Caco-2 (cell line): ENCODE data around the gene UGT1A6. TPM values are rescaled to one million over a fixed set of nuclear protein-coding genes. Genes with fewer than 3 reads are reported as not detected.
"Not testable (repeated sequence)": the region's sequence is repeated elsewhere in the genome, so short reads cannot be mapped to it uniquely, and the experiment has no call there.

Source experiments
- BruUV-seq: library from RNA; stranded (reverse); fragments of 400-500 nt; replicated peaks from 2 replicates; lab custom pipeline; 2021; lab: Mats Ljungman, UMichigan
- CTCF ChIA-PET: fragments of 300-600 bp; sonication (Branson Sonifier 250); formaldehyde crosslinking; loops from one replicate; lab custom pipeline; 2022; ENCODE audit warnings: antibody characterized with exemption; lab: Charles Lee
- POLR2A ChIA-PET: fragments of 300-600 bp; sonication (Branson Sonifier 250); formaldehyde crosslinking; loops from one replicate; lab custom pipeline; 2022; ENCODE audit warnings: antibody characterized with exemption; lab: Charles Lee
- DNase-seq, 2 experiments: peaks; one replicate each; pipeline versions ENCODE4 v3.0.0 to v3.0.0-alpha.2; 2020 to 2022
- H3K27me3 ChIP-seq: replicated peaks from 2 replicates; pipeline ENCODE4 v1.6.0; 2011; ENCODE audit warnings: low read length; ENCODE audit not compliant: control insufficient read depth, insufficient read depth
- H3K36me3 ChIP-seq: 2 replicates; pipeline ENCODE4 v1.5.1; 2011; ENCODE audit warnings: low read length; ENCODE audit not compliant: control insufficient read depth, insufficient read depth
- H3K4me1 ChIP-seq: fragments of 250-450 bp; sonication (Bioruptor Pico); 2 replicates; pipeline ENCODE4 v1.5.1; 2020; ENCODE audit warnings: mild to moderate bottlenecking
- H3K4me3 ChIP-seq: 2 replicates; pipeline ENCODE4 v1.5.1; 2011; ENCODE audit warnings: low read depth, mild to moderate bottlenecking, control low read depth, low read length
- H3K9me3 ChIP-seq: fragments of 250-450 bp; sonication (Bioruptor Pico); 2 replicates; pipeline ENCODE4 v1.5.1; 2020; ENCODE audit warnings: mild to moderate bottlenecking, moderate library complexity
- H3K27ac Mint-ChIP-seq: one replicate; pipeline ENCODE4 v1.8.0; 2022; ENCODE audit warnings: mixed read lengths; ENCODE audit not compliant: unreplicated experiment
- H3K27me3 Mint-ChIP-seq: one replicate; pipeline ENCODE4 v1.8.0; 2022; ENCODE audit warnings: mixed read lengths; ENCODE audit not compliant: insufficient read depth, unreplicated experiment
- H3K36me3 Mint-ChIP-seq: one replicate; pipeline ENCODE4 v1.8.0; 2022; ENCODE audit warnings: mild to moderate bottlenecking, mixed read lengths; ENCODE audit not compliant: insufficient read depth, unreplicated experiment
- H3K4me1 Mint-ChIP-seq: one replicate; pipeline ENCODE4 v1.8.0; 2022; ENCODE audit warnings: low read depth, mixed read lengths; ENCODE audit not compliant: unreplicated experiment
- H3K4me3 Mint-ChIP-seq: one replicate; pipeline ENCODE4 v1.8.0; 2022; ENCODE audit warnings: mild to moderate bottlenecking, moderate library complexity, mixed read lengths; ENCODE audit not compliant: unreplicated experiment
- H3K9me3 Mint-ChIP-seq: one replicate; pipeline ENCODE4 v1.8.0; 2022; ENCODE audit warnings: mixed read lengths; ENCODE audit not compliant: unreplicated experiment
- intact Hi-C: fragments of 100-400 bp; cut with micrococcal nuclease; formaldehyde crosslinking; loops from one replicate; pipeline ENCODE4 v1.10.0; 2022; ENCODE audit not compliant: unreplicated experiment
- total RNA-seq: library from RNA; stranded (reverse); gene quantifications from 2 replicates; pipeline ENCODE4 v1.2.3, GENCODE V29; 2022
- TF ChIP-seq, protein P1 (sequence below), 2 experiments: fragments of 200-600 bp in 1 of 2; IDR thresholded peaks; 1 replicate in 1 of 2; 2 replicates in 1 of 2; pipeline versions ENCODE4 v1.5.1 to v1.8.0; 2011 to 2022; ENCODE audit warnings: antibody characterized with exemption in 1 of 2, control low read depth in 1 of 2, inconsistent platforms in 1 of 2, low read depth in 1 of 2, low read length in 1 of 2, mild to moderate bottlenecking in 1 of 2, moderate library complexity in 1 of 2; ENCODE audit not compliant: insufficient read depth in 1 of 2, severe bottlenecking in 1 of 2, unreplicated experiment in 1 of 2

UGT1A6 gene
- total RNA-seq, 1 experiment from 2014 or later, result 33.9 TPM

DNA sequence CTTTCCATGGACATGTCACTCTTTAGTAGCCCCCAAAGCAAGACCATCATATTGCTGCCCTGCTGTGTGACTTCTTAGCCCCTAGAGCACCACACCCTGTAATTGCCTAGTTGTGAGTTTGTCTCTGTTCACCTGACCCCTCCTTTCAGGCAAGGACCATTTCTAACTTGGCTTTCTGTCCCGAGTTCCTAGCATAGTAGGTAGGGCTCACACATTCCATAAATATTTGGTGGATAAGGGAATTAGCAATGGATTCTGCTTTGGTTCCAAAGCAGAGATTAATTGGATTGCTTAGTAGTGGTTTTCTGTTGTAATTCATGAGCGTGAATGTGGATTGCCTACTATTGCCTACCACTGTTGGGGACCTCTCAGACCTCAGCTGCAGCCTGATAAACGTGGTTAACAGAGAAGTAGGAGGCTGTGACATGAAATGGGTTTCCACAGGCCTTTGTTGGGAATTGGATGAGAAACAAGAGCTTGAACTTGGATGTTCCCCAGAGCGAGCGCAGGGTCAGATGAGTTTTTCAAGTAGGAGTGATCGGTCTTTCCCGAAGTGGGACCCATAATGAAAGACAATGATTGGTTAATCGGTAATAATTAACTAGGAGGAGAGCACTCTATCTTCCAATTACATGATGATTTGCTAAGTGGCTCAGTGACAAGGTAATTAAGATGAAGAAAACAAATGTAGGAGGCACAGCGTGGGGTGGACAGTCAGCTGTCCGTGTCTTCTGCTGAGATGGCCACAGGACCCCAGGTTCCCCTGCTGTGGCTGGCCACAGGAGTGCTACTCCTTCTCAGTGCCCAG is 54.0 kb downstream of the UGT1A6 start:
- H3K27me3 ChIP-seq, result no peaks in the 10 kb centered on the region
- peaks cover 16% of the 10 kb centered on the region for H3K36me3 Mint-ChIP-seq
- POLR2A ChIA-PET, result no interaction called here
- TF ChIP-seq, protein P1, sequence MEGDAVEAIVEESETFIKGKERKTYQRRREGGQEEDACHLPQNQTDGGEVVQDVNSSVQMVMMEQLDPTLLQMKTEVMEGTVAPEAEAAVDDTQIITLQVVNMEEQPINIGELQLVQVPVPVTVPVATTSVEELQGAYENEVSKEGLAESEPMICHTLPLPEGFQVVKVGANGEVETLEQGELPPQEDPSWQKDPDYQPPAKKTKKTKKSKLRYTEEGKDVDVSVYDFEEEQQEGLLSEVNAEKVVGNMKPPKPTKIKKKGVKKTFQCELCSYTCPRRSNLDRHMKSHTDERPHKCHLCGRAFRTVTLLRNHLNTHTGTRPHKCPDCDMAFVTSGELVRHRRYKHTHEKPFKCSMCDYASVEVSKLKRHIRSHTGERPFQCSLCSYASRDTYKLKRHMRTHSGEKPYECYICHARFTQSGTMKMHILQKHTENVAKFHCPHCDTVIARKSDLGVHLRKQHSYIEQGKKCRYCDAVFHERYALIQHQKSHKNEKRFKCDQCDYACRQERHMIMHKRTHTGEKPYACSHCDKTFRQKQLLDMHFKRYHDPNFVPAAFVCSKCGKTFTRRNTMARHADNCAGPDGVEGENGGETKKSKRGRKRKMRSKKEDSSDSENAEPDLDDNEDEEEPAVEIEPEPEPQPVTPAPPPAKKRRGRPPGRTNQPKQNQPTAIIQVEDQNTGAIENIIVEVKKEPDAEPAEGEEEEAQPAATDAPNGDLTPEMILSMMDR (IDR thresholded peaks at IDR 0.05; ENCODE audit: insufficient read depth in 1 of 2, low read depth in 1 of 2, low read length in 1 of 2, severe bottlenecking in 1 of 2, unreplicated experiment in 1 of 2), result no peak
- H3K9me3 ChIP-seq, result peaks cover 7% of the 10 kb centered on the region
- no peak for DNase-seq
- no peak overlapping the region for H3K4me3 ChIP-seq
- H3K4me1 Mint-ChIP-seq, result peaks cover 17% of the 10 kb centered on the region
- intact Hi-C loops, result no loop called here
- H3K27me3 Mint-ChIP-seq, result no peaks in the 10 kb centered on the region
- H3K4me1 ChIP-seq, result peaks cover 18% of the 10 kb centered on the region
- no peak overlapping the region for H3K4me3 Mint-ChIP-seq
- BruUV-seq, result no TSS peak
- CTCF ChIA-PET, result interaction anchor here (0.9 kb wide), 1 partner anchor 82 kb away, joined by 3 read pairs; no protein-coding TSS in a partner anchor
- peaks cover 40% of the 10 kb centered on the region for H3K9me3 Mint-ChIP-seq
- H3K36me3 ChIP-seq, result no peaks in the 10 kb centered on the region
- peak overlapping the region; percentile 33 for H3K27ac Mint-ChIP-seq

DNA sequence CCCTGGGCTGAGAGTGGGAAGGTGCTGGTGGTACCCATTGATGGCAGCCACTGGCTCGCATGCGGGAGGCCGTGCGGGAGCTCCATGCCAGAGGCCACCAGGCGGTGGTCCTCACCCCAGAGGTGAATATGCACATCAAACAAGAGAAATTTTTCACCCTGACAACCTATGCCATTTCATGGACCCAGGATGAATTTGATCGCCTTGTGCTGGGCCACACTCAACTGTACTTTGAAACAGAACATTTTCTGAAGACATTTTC is 54.5 kb downstream of the UGT1A6 start:
- intact Hi-C loops, result no loop called here
- H3K9me3 Mint-ChIP-seq, result peaks cover 44% of the 10 kb centered on the region
- H3K4me3 ChIP-seq, result no peak overlapping the region
- POLR2A ChIA-PET, result no interaction called here
- H3K27me3 ChIP-seq, result no peaks in the 10 kb centered on the region
- CTCF ChIA-PET, result interaction anchor here (0.9 kb wide), 1 partner anchor 81 kb away, joined by 3 read pairs; no protein-coding TSS in a partner anchor
- peaks cover 19% of the 10 kb centered on the region for H3K36me3 Mint-ChIP-seq
- H3K27ac Mint-ChIP-seq, result no peak overlapping the region
- peaks cover 19% of the 10 kb centered on the region for H3K4me1 ChIP-seq
- TF ChIP-seq, protein P1 (IDR thresholded peaks at IDR 0.05; ENCODE audit: insufficient read depth in 1 of 2, low read depth in 1 of 2, low read length in 1 of 2, severe bottlenecking in 1 of 2, unreplicated experiment in 1 of 2), result no peak
- H3K36me3 ChIP-seq, result no peaks in the 10 kb centered on the region
- H3K4me1 Mint-ChIP-seq, result peaks cover 20% of the 10 kb centered on the region
- no peak for DNase-seq
- no peak overlapping the region for H3K4me3 Mint-ChIP-seq
- H3K9me3 ChIP-seq, result peaks cover 7% of the 10 kb centered on the region
- no TSS peak for BruUV-seq
- no peaks in the 10 kb centered on the region for H3K27me3 Mint-ChIP-seq

DNA sequence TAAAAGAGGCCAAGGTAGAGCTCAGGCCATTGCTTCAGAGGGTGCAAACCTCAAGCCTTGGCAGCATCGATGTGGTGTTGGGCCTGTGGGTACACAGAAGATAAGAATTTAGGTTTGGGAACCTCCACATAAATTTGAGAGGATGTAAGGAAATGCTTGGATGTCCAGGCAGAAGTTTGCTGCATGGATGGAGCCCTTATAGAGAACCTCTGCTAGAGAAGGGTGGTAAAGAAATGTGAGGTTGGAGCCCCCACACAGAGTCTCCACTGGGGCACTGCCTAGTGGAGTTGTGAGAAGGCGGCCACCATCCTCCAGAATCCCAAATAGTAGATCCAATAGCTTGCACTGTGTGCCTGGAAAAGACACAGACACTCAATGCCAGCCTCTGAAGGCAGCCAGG is 58.0 kb downstream of the UGT1A6 start:
- DNase-seq, intact Hi-C loops, H3K9me3 ChIP-seq, POLR2A ChIA-PET, H3K27ac Mint-ChIP-seq, H3K4me3 Mint-ChIP-seq, H3K27me3 ChIP-seq, BruUV-seq, CTCF ChIA-PET, H3K36me3 ChIP-seq, H3K27me3 Mint-ChIP-seq, H3K4me3 ChIP-seq: not testable (repeated sequence)
- peaks cover 19% of the 10 kb centered on the region for H3K36me3 Mint-ChIP-seq
- peaks cover 14% of the 10 kb centered on the region for H3K4me1 Mint-ChIP-seq
- H3K9me3 Mint-ChIP-seq, result peaks cover 44% of the 10 kb centered on the region
- peaks cover 19% of the 10 kb centered on the region for H3K4me1 ChIP-seq

DNA sequence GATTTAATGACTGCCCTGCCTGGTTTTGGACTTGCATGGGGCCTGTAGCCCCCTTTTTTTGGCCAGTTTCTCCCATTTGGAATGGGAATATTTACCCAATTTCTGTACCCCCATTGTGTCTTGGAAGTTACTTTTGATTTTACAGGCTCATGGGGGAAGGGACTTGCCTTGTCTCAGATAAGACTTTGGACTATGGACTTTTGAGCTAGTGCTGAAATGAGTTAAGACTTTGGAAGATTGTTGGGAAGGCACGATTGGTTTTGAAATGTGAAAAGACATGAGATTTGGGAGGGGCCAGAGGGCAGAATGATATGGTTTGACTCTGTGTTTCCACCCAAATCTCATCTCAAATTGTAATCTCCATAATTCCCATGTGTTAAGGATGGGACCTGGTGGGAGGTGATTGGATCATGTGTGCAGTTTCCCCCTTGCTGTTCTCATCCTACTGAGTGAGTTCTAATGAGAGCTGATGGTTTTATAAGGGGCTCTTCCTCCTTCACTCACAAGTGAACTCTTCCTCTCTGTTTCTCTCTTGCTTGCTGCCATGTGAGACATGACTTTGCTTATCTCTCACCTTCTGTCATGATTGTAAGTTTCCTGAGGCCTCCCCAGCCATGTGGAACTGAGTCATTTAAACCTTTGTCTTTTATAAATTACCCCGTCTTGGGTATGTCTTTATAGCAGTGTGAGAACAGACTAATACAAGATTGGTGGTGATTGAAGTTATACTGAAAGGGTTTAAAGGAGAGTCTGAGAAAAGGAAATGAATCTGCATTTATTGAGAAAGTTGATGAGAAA is 58.7 kb downstream of the UGT1A6 start:
- DNase-seq, CTCF ChIA-PET, POLR2A ChIA-PET, H3K27me3 ChIP-seq, H3K27ac Mint-ChIP-seq, H3K36me3 ChIP-seq, H3K4me3 ChIP-seq, H3K27me3 Mint-ChIP-seq, intact Hi-C loops, BruUV-seq, H3K9me3 ChIP-seq: not testable (repeated sequence)
- Mint-ChIP-seq H3K4me3 (peak overlapping the region; percentile 15), H3K36me3 (peaks cover 19% of the 10 kb centered on the region), H3K9me3 (peaks cover 44% of the 10 kb centered on the region), H3K4me1 (peaks cover 13% of the 10 kb centered on the region)
- peaks cover 14% of the 10 kb centered on the region; the same call in 1 of the 2 replicates for H3K4me1 ChIP-seq
